Left ventricle myocardium inferior (tissue), 1 donor: ENCODE data around the gene CCNB2. TPM values are rescaled to one million over a fixed set of nuclear protein-coding genes. Genes with fewer than 3 reads are reported as not detected.

Experiments used
- DNase-seq: peaks from one replicate; pipeline ENCODE4 v3.0.0-alpha.2; 2020
- H3K27ac ChIP-seq: fragments of 200-600 bp; replicated peaks from 2 replicates; pipeline ENCODE4 v1.8.0; 2021
- H3K27me3 ChIP-seq: fragments of 200-600 bp; 2 replicates; pipeline ENCODE4 v1.8.0; 2021; ENCODE audit warnings: low read depth
- H3K36me3 ChIP-seq: fragments of 200-600 bp; 2 replicates; pipeline ENCODE4 v1.8.0; 2021
- H3K4me1 ChIP-seq: fragments of 200-600 bp; 2 replicates; pipeline ENCODE4 v1.8.0; 2021
- H3K4me3 ChIP-seq: fragments of 200-600 bp; 2 replicates; pipeline ENCODE4 v1.8.0; 2021; ENCODE audit warnings: mild to moderate bottlenecking, moderate library complexity
- H3K9me3 ChIP-seq: fragments of 200-600 bp; replicated peaks from 2 replicates; pipeline ENCODE4 v1.8.0; 2021
- intact Hi-C: fragments of 100-400 bp; cut with micrococcal nuclease; formaldehyde crosslinking; loops from one replicate; pipeline ENCODE4 v1.11.0; 2022
- total RNA-seq: library from RNA; stranded (reverse); fragmentation: NEBNext Ultra II Directional; extraction: Animal tissue kit (Norgen Biotek cat#: 25700); gene quantifications from one replicate; pipeline ENCODE4 v1.2.1, GENCODE V29; 2021
- TF ChIP-seq, protein P1 (sequence below): fragments of 200-600 bp; IDR thresholded peaks from 2 replicates; pipeline ENCODE4 v1.8.0; 2021; ENCODE audit warnings: antibody characterized with exemption, mild to moderate bottlenecking, borderline replicate concordance
- donor health status: DM: no; HTN: yes; CAD: no; lungs with severe emphysema.

CCNB2 gene
- total RNA-seq, 1 donor from 2014 or later, result 0.55 TPM

DNA sequence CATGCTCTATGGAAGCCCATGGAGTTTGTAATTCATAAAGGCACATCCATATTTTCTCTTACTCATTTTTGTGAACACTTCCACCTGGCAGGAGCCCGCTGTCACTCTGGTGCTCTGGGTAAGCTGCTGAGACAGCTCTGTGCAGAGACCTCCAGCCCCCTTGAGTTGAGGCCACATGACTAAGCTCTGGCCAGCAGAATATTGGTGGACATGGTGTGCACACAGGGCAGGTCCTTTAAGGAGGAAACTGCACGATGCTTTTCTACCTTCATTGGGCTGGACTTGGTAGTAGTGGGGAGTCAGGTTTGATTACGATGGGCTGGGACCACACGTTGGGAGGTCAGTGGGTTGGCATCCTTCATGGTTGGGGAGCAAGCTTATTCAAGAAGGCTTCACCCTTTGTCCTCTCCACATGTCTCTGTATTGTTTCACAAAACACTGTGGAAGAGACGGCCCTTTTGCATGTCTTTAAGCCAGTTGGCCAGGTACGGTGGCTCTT is 29.0 kb downstream of the CCNB2 start:
- Histone ChIP-seq H3K36me3 (peaks cover 41% of the 10 kb centered on the region), H3K4me3 (no peak overlapping the region), H3K4me1 (no peaks in the 10 kb centered on the region), H3K27ac (no peak overlapping the region), H3K9me3 (peaks cover 11% of the 10 kb centered on the region), H3K27me3 (no peaks in the 10 kb centered on the region)
- intact Hi-C loops, result no loop called here
- no peak for DNase-seq
- TF ChIP-seq, protein P1, sequence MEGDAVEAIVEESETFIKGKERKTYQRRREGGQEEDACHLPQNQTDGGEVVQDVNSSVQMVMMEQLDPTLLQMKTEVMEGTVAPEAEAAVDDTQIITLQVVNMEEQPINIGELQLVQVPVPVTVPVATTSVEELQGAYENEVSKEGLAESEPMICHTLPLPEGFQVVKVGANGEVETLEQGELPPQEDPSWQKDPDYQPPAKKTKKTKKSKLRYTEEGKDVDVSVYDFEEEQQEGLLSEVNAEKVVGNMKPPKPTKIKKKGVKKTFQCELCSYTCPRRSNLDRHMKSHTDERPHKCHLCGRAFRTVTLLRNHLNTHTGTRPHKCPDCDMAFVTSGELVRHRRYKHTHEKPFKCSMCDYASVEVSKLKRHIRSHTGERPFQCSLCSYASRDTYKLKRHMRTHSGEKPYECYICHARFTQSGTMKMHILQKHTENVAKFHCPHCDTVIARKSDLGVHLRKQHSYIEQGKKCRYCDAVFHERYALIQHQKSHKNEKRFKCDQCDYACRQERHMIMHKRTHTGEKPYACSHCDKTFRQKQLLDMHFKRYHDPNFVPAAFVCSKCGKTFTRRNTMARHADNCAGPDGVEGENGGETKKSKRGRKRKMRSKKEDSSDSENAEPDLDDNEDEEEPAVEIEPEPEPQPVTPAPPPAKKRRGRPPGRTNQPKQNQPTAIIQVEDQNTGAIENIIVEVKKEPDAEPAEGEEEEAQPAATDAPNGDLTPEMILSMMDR, result no peak

DNA sequence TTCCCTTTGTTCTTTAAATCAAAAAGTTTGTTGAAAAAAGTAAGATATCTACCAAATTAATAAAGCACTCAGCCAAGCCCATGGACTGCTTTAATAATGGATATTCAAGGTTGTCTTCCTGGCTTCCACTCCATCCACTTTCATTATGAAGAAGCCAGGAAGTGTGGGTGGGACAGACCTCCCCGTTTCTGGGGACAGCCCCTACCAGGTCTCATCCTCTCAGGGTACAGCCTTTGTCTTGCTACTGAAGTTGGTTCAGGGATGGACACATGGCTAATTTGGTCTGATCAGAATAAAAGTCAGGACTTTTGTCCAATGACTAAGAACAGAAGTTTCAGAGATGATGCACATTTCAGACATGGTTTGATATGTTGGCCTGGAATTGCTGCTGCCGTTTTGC is 32.6 kb downstream of the CCNB2 start:
- Histone ChIP-seq H3K4me3 (no peak overlapping the region), H3K4me1 (peaks cover 8% of the 10 kb centered on the region), H3K9me3 (no peaks in the 10 kb centered on the region), H3K36me3 (peaks cover 43% of the 10 kb centered on the region), H3K27ac (no peak overlapping the region), H3K27me3 (no peaks in the 10 kb centered on the region)
- intact Hi-C loops, result no loop called here
- TF ChIP-seq, protein P1, result no peak
- no peak for DNase-seq

DNA sequence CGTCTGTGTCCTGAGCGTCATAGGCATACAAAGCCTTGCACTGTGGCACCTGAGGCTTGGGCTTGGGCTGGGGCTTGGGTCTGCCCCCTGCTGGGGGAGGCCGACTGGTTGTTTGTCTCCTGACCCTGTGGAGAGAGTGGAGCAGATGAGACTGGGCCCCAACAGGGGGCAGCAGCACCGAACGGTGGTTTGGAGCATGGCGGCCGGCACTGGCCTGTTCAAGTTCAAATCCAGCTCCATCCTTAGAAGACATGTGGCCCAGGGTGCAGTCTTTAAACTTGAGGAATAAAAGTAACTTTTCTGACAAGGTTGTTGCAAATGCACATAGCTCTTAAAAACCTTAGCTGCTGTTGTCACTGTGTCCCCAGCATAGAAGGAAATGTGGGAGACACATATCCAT is 33.3 kb downstream of the CCNB2 start:
- intact Hi-C loops, result no loop called here
- Histone ChIP-seq H3K4me3 (no peak overlapping the region), H3K4me1 (peaks cover 8% of the 10 kb centered on the region), H3K27me3 (no peaks in the 10 kb centered on the region), H3K9me3 (no peaks in the 10 kb centered on the region), H3K27ac (no peak overlapping the region), H3K36me3 (peaks cover 49% of the 10 kb centered on the region)
- TF ChIP-seq, protein P1, result peak; percentile 56
- DNase-seq, result no peak

DNA sequence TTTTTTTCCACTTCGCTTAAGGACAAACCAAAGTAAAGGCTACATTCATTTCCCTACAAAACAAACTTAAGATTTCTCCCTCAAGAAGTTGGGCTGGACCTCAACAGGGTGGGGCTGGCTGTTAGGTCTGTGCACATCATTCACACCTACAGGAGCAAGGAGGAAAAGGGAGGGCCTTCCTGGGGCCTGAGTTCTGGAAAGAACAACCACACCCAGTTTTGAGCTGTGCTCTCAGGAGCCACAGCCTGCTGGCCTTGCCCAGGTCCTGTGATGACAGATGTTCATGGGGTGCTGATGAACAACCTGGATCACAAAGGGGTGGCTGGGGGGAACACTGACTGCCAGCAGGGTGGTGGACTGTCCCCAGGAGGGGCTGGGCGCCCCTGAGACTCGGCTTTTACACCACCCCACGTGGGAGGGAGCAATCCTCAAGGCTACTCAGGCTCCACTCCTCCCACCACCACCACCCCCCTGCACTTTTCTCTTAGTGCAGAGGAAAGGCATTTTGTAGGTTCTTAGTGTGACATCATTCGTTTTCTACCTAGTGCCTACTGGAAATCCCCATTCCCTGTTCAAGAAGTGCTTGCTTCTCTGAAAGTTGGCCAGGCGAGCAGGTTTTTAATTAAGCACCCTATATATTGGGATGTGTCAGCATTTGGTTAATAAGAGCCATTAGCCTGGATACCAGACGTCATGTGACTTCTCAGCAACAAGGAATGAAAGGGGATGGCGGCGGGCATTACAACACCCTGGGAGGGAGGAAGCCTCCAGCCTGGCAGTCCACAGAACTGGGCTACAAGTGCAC is 35.7 kb downstream of the CCNB2 start:
- Histone ChIP-seq H3K36me3 (peaks cover 44% of the 10 kb centered on the region), H3K27ac (no peak overlapping the region), H3K9me3 (no peaks in the 10 kb centered on the region), H3K27me3 (no peaks in the 10 kb centered on the region), H3K4me1 (peaks cover 8% of the 10 kb centered on the region), H3K4me3 (no peak overlapping the region)
- DNase-seq, result no peak
- intact Hi-C loops, result no loop called here
- TF ChIP-seq, protein P1, result no peak

DNA sequence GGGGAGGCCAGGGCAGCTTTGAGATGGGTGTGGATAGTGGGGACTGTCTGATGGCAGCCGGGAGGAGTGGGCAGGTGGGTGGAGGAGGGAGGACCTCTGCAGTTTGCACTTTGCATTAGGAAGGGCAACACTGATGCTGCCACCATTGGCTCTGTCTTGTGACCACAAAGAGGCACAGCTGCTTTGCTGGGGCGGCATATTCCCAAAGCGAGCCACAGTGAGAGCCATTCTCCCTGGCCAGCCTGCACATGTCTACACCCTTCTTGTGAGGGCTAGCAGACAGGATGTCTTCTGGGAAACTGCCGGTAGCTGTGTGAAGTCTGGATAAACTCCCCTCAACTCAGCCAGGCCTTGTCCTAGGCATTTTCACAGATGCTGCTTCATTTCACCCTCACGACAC is 38.3 kb downstream of the CCNB2 start:
- H3K27me3 ChIP-seq, result no peaks in the 10 kb centered on the region

More for the DNA sequence above, 38.3 kb downstream of the CCNB2 start:
- peaks cover 28% of the 10 kb centered on the region for H3K36me3 ChIP-seq
- TF ChIP-seq, protein P1, result no peak
- no peak for DNase-seq
- H3K4me3 ChIP-seq, result no peak overlapping the region
- H3K4me1 ChIP-seq, result peaks cover 8% of the 10 kb centered on the region
- no peaks in the 10 kb centered on the region for H3K9me3 ChIP-seq
- no peak overlapping the region for H3K27ac ChIP-seq
- intact Hi-C loops, result no loop called here
